Measurements from ENCODE around the gene SLC22A13.
"Not testable (repeated sequence)": the region's sequence is repeated elsewhere in the genome, so short reads cannot be mapped to it uniquely, and the experiment has no call there.

The SLC22A13 gene

GRCh38 chr3:38317192-38317759 lies 51.7 kb downstream of the SLC22A13 start:
- no peak overlapping the region for H3K27ac ChIP-seq
- H3K4me3 ChIP-seq: no peak overlapping the region
- no peak for DNase-seq (ENCODE audit: low spot score)
- no peak for TF ChIP-seq CTCF (IDR thresholded peaks at IDR 0.05)

GRCh38 chr3:38318766-38319671 lies 53.4 kb downstream of the SLC22A13 start:
- DNase-seq (ENCODE audit: low spot score): no peak
- Histone ChIP-seq H3K4me3 (no peak overlapping the region), H3K27ac (no peak overlapping the region)
- TF ChIP-seq CTCF (IDR thresholded peaks at IDR 0.05): no peak

GRCh38 chr3:38320638-38321037 lies 55.0 kb downstream of the SLC22A13 start:
- DNase-seq (ENCODE audit: low spot score); H3K4me3 ChIP-seq; H3K27ac ChIP-seq: not testable (repeated sequence)

- no peak for TF ChIP-seq CTCF (IDR thresholded peaks at IDR 0.05)
- H3K4me3 ChIP-seq: no peak overlapping the region
- no peak for DNase-seq (ENCODE audit: low spot score)
- no peak overlapping the region for H3K27ac ChIP-seq
These were observed 57.4 kb downstream of the SLC22A13 start for GRCh38 chr3:38323060-38323459.

- H3K4me3 ChIP-seq: no peak overlapping the region
- no peak for DNase-seq (ENCODE audit: low spot score)
- TF ChIP-seq CTCF (IDR thresholded peaks at IDR 0.05): no peak
- no peak overlapping the region for H3K27ac ChIP-seq
These were observed 59.6 kb downstream of the SLC22A13 start for GRCh38 chr3:38325256-38325655.

- no peak for DNase-seq (ENCODE audit: low spot score)
- no peak for TF ChIP-seq CTCF (IDR thresholded peaks at IDR 0.05)
- no peak overlapping the region for H3K27ac ChIP-seq
- H3K4me3 ChIP-seq: no peak overlapping the region
These were observed 61.9 kb downstream of the SLC22A13 start for GRCh38 chr3:38327335-38328009.

Measured in coronary artery (tissue), 2 donors.